T-helper 9 cell (primary cell): Measurements from ENCODE around the gene PRDM11.
"Not testable (repeated sequence)": the region's sequence is repeated elsewhere in the genome, so short reads cannot be mapped to it uniquely, and the experiment has no call there.

Source experiments
- DNase-seq: peaks from one replicate; pipeline ENCODE4 v3.0.0-alpha.2; 2020

The PRDM11 gene

GRCh38 chr11:45238724-45239123 is 92.3 kb downstream of the PRDM11 start:
- no peak for DNase-seq

GRCh38 chr11:45239733-45240132 is 93.3 kb downstream of the PRDM11 start:
- DNase-seq, result no peak

GRCh38 chr11:45243967-45244366 is 97.5 kb downstream of the PRDM11 start:
- DNase-seq, result no peak

GRCh38 chr11:45245218-45246045 is 99.0 kb downstream of the PRDM11 start:
- no peak for DNase-seq

GRCh38 chr11:45246241-45246640 is 99.8 kb downstream of the PRDM11 start:
- DNase-seq, result no peak

GRCh38 chr11:45247433-45247832 is 101.0 kb downstream of the PRDM11 start:
- no peak for DNase-seq

- DNase-seq, result no peak
Measured at GRCh38 chr11:45248501-45249011, 102.1 kb downstream of the PRDM11 start.

GRCh38 chr11:45249372-45249771 is 102.9 kb downstream of the PRDM11 start:
- DNase-seq, result not testable (repeated sequence)

GRCh38 chr11:45250035-45250718 is 103.7 kb downstream of the PRDM11 start:
- no peak for DNase-seq

- DNase-seq, result no peak
Measured at GRCh38 chr11:45252134-45252856, 105.9 kb downstream of the PRDM11 start.

- DNase-seq, result no peak
Measured at GRCh38 chr11:45252877-45253276, 106.4 kb downstream of the PRDM11 start.

- no peak for DNase-seq
Measured at GRCh38 chr11:45253640-45254039, 107.2 kb downstream of the PRDM11 start.

GRCh38 chr11:45254070-45254469 is 107.6 kb downstream of the PRDM11 start:
- no peak for DNase-seq

- DNase-seq, result no peak
Measured at GRCh38 chr11:45258982-45259530, 112.6 kb downstream of the PRDM11 start.

GRCh38 chr11:45259592-45259991 is 113.2 kb downstream of the PRDM11 start:
- DNase-seq, result no peak

- DNase-seq, result no peak
Measured at GRCh38 chr11:45260071-45260470, 113.6 kb downstream of the PRDM11 start.

- no peak for DNase-seq
Measured at GRCh38 chr11:45262900-45263299, 116.5 kb downstream of the PRDM11 start.

GRCh38 chr11:45263773-45264172 is 117.3 kb downstream of the PRDM11 start:
- DNase-seq, result no peak

- DNase-seq, result no peak
Measured at GRCh38 chr11:45264839-45265515, 118.5 kb downstream of the PRDM11 start.

GRCh38 chr11:45265969-45266675 is 119.7 kb downstream of the PRDM11 start:
- no peak for DNase-seq

GRCh38 chr11:45266676-45267020 is 120.2 kb downstream of the PRDM11 start:
- no peak for DNase-seq

GRCh38 chr11:45267052-45267451 is 120.6 kb downstream of the PRDM11 start:
- no peak for DNase-seq
